ENCODE results near the gene KIAA2012.

The KIAA2012 gene

GRCh38 chr2:202149155-202149762, 76.2 kb downstream of the KIAA2012 start:
- no peak for DNase-seq (ENCODE audit: low read depth)
- no peak overlapping the region for H3K4me3 ChIP-seq (ENCODE audit: low read depth, low read length)

GRCh38 chr2:202149936-202150335, 76.9 kb downstream of the KIAA2012 start:
- no peak overlapping the region for H3K4me3 ChIP-seq (ENCODE audit: low read depth, low read length)
- TF ChIP-seq CTCF (IDR thresholded peaks at IDR 0.05; ENCODE audit: insufficient read depth, low read depth, low read length, missing control alignments): no peak
- no peak for DNase-seq (ENCODE audit: low read depth)

More at GRCh38 chr2:202149155-202149762, 76.2 kb downstream of the KIAA2012 start:
- TF ChIP-seq CTCF (IDR thresholded peaks at IDR 0.05; ENCODE audit: insufficient read depth, low read depth, low read length, missing control alignments): no peak

- DNase-seq (ENCODE audit: low read depth): no peak
- no peak for TF ChIP-seq CTCF (IDR thresholded peaks at IDR 0.05; ENCODE audit: insufficient read depth, low read depth, low read length, missing control alignments)
- H3K4me3 ChIP-seq (ENCODE audit: low read depth, low read length): no peak overlapping the region
These were observed 79.2 kb downstream of the KIAA2012 start for GRCh38 chr2:202152104-202152715.

- TF ChIP-seq CTCF (IDR thresholded peaks at IDR 0.05; ENCODE audit: insufficient read depth, low read depth, low read length, missing control alignments): no peak
- no peak for DNase-seq (ENCODE audit: low read depth)
- no peak overlapping the region for H3K4me3 ChIP-seq (ENCODE audit: low read depth, low read length)
These were observed 81.6 kb downstream of the KIAA2012 start for GRCh38 chr2:202154613-202155012.

GRCh38 chr2:202157211-202157990, 84.3 kb downstream of the KIAA2012 start:
- DNase-seq (ENCODE audit: low read depth): no peak
- H3K4me3 ChIP-seq (ENCODE audit: low read depth, low read length): no peak overlapping the region
- no peak for TF ChIP-seq CTCF (IDR thresholded peaks at IDR 0.05; ENCODE audit: insufficient read depth, low read depth, low read length, missing control alignments)

GRCh38 chr2:202158796-202159195, 85.7 kb downstream of the KIAA2012 start:
- DNase-seq (ENCODE audit: low read depth): no peak
- no peak overlapping the region for H3K4me3 ChIP-seq (ENCODE audit: low read depth, low read length)
- TF ChIP-seq CTCF (IDR thresholded peaks at IDR 0.05; ENCODE audit: insufficient read depth, low read depth, low read length, missing control alignments): no peak

Measured in GM12865 (cell line).